HepG2 (cell line): Measurements from ENCODE around the gene PHTF2. TPM values are rescaled to one million over a fixed set of nuclear protein-coding genes. Genes with fewer than 3 reads are reported as not detected.

ENCODE experiments used
- ATAC-seq: fragments of 200-7000 bp; cut with Tn5 transposase; 3 replicates; pipeline ENCODE4 v1.9.1; 2020; ENCODE audit warnings: mild to moderate bottlenecking, moderate library complexity
- BruUV-seq: library from RNA; stranded (reverse); fragments of 400-500 nt; replicated peaks from 2 replicates; lab custom pipeline; 2021; lab: Mats Ljungman, UMichigan
- CTCF ChIA-PET: fragments of 300-600 bp; formaldehyde crosslinking; extraction: SDS; loops from one replicate; lab custom pipeline; 2021; ENCODE audit warnings: low total read pairs, inconsistent platforms, low intra/inter-chr PET ratio; lab: Yijun Ruan, JAX
- POLR2A ChIA-PET: fragments of 350-600 bp; sonication (Branson Sonifier 250); formaldehyde crosslinking; loops from one replicate; lab custom pipeline; 2020; ENCODE audit warnings: antibody characterized with exemption, inconsistent platforms; lab: Yijun Ruan, JAX
- DNase-seq: peaks from one replicate; pipeline ENCODE4 v3.0.0-alpha.2; 2015; ENCODE audit warnings: low spot score
- FAIRE-seq: peaks from 3 replicates; lab custom pipeline; 2011; peaks lifted over from hg19 to GRCh38; lab: Jason Lieb, UNC
- H2AFZ ChIP-seq: one replicate; pipeline ENCODE4 v1.6.1; 2011; ENCODE audit warnings: low read length, inconsistent platforms
- H3K27ac ChIP-seq: fragments of 300-600 bp; 3 replicates; pipeline ENCODE4 v1.8.0; 2011; ENCODE audit warnings: mixed run types, mild to moderate bottlenecking, mixed read lengths, low read length, inconsistent platforms; ENCODE audit not compliant: insufficient read depth; ENCODE audit errors: extremely low read length
- H3K27me3 ChIP-seq, 2 experiments: fragments of 200-600 bp in 1 of 2; 2 replicates in 1 of 2; 3 replicates in 1 of 2; pipeline versions ENCODE4 v1.6.0 to v1.8.0; 2011; ENCODE audit warnings: low read length in 2 of 2, mild to moderate bottlenecking in 2 of 2, moderate library complexity in 2 of 2, inconsistent platforms in 1 of 2; ENCODE audit not compliant: insufficient read depth in 2 of 2, control insufficient read depth in 1 of 2
- H3K36me3 ChIP-seq, 2 experiments: fragments of 200-600 bp in 1 of 2; replicated peaks in 1 of 2; 2 replicates in 1 of 2; 3 replicates in 1 of 2; pipeline versions ENCODE4 v1.5.1 to v1.8.0; 2011; ENCODE audit warnings: low read length in 2 of 2, inconsistent platforms in 1 of 2; ENCODE audit not compliant: insufficient read depth in 2 of 2, control insufficient read depth in 1 of 2
- H3K4me1 ChIP-seq: 2 replicates; pipeline ENCODE4 v1.5.1; 2012; ENCODE audit warnings: low read length, inconsistent platforms; ENCODE audit not compliant: insufficient read depth
- H3K4me2 ChIP-seq: 2 replicates; pipeline ENCODE4 v1.6.0; 2011; ENCODE audit warnings: low read depth, low read length, inconsistent platforms
- H3K4me3 ChIP-seq, 3 experiments: fragments of 200-600 bp in 1 of 3; sonication (generic), shearing (Covaris generic) in 1 of 3; replicated peaks in 1 of 3; 2 replicates each; pipeline ENCODE4 v1.5.1; 2011 to 2016; ENCODE audit warnings: low read length in 3 of 3, inconsistent platforms in 2 of 3, low read depth in 2 of 3, mild to moderate bottlenecking in 2 of 3, control low read depth in 1 of 3, mixed read lengths in 1 of 3; ENCODE audit not compliant: insufficient read depth in 1 of 3
- H3K79me2 ChIP-seq: one replicate; pipeline ENCODE4 v1.6.1; 2011; ENCODE audit warnings: low read length, inconsistent platforms; ENCODE audit not compliant: insufficient read depth
- H3K9ac ChIP-seq: 2 replicates; pipeline ENCODE4 v1.6.0; 2011; ENCODE audit warnings: mild to moderate bottlenecking, low read depth, low read length, inconsistent platforms; ENCODE audit not compliant: insufficient read depth
- H3K9me3 ChIP-seq: 2 replicates; pipeline ENCODE4 v1.5.1; 2012; ENCODE audit warnings: mild to moderate bottlenecking, low read length
- H4K20me1 ChIP-seq: 2 replicates; pipeline ENCODE4 v1.6.0; 2011; ENCODE audit warnings: inconsistent platforms, mild to moderate bottlenecking, low read length, moderate library complexity; ENCODE audit not compliant: insufficient read depth
- HMGA1 ChIP-seq: sonication (generic); formaldehyde crosslinking; conservative IDR thresholded peaks from 2 replicates; pipeline ENCODE4 v1.4.0; 2020; ENCODE audit warnings: missing genetic modification reagents
- SCMH1 ChIP-seq: sonication (generic); formaldehyde crosslinking; IDR thresholded peaks from 2 replicates; pipeline ENCODE4 v1.9.0; 2021; ENCODE audit warnings: missing genetic modification reagents, mild to moderate bottlenecking, borderline replicate concordance
- SNAI1 ChIP-seq: sonication (generic); formaldehyde crosslinking; IDR thresholded peaks from 2 replicates; pipeline ENCODE4 v1.5.0; 2020; ENCODE audit warnings: mild to moderate bottlenecking, missing genetic modification reagents, borderline replicate concordance
- SNAPC2 ChIP-seq: sonication (generic); formaldehyde crosslinking; IDR thresholded peaks from 2 replicates; pipeline ENCODE4 v1.8.1; 2022; ENCODE audit warnings: mild to moderate bottlenecking, missing genetic modification reagents
- TEF ChIP-seq: sonication (generic); formaldehyde crosslinking; IDR thresholded peaks from 2 replicates; pipeline ENCODE4 v1.5.0; 2020; ENCODE audit warnings: missing genetic modification reagents
- ZNF17 ChIP-seq: sonication (generic); formaldehyde crosslinking; IDR thresholded peaks from 2 replicates; pipeline ENCODE4 v1.5.0; 2020; ENCODE audit warnings: mild to moderate bottlenecking, missing genetic modification reagents
- WGBS: methylation state at CpG from one replicate; pipeline ENCODE4 v1.1.6; 2017; ENCODE audit warnings: low lambda C conversion rate; 5-methylcytosine and 5-hydroxymethylcytosine counted together
- in situ Hi-C: cut with HindIII; loops from 2 replicates; pipeline ENCODE4 v1.10.0; 2017; ENCODE audit warnings: low pct_unique_long_range_greater_than_20kb; ENCODE audit not compliant: extremely low pct_ligation_motif_present
- intact Hi-C: fragments of 100-400 bp; cut with micrococcal nuclease; formaldehyde crosslinking; loops from one replicate; pipeline ENCODE4 v1.10.0; 2022; ENCODE audit not compliant: unreplicated experiment
- polyA plus RNA-seq, 8 experiments: library from polyadenylated mRNA; depleted of rRNA in 3 of 8; stranded (reverse) in 7 of 8; unstranded in 1 of 8; fragments of >200 nt; fragmentation: Illumina TruSeq in 4 of 8; extraction: Trizol in 4 of 8; gene quantifications; 2 replicates each; pipeline versions ENCODE4 v1.2.1 to v1.2.3, GENCODE V29; 2011 to 2016; ENCODE audit warnings: low read depth in 4 of 8, missing spikeins in 1 of 8, mixed read lengths in 1 of 8; ENCODE audit not compliant: insufficient read depth in 1 of 8
- total RNA-seq, 5 experiments: library from RNA; depleted of rRNA; stranded (reverse); fragments of >200 nt; fragmentation: Illumina TruSeq; extraction: Trizol; gene quantifications; 2 replicates each; pipeline ENCODE4 v1.2.3, GENCODE V29; 2016; ENCODE audit warnings: low read depth in 1 of 5
- TF ChIP-seq, protein P1 (sequence below): sonication (generic); formaldehyde crosslinking; IDR thresholded peaks from 2 replicates; pipeline ENCODE4 v1.8.0; 2022; ENCODE audit warnings: low read depth, missing genetic modification reagents

The PHTF2 gene
- total and polyA plus RNA-seq, 2 of the 13 experiments (the other 11 are each of a cell fraction or from before 2014, with no cell fraction given): 7.4 to 10.2 TPM

DNA sequence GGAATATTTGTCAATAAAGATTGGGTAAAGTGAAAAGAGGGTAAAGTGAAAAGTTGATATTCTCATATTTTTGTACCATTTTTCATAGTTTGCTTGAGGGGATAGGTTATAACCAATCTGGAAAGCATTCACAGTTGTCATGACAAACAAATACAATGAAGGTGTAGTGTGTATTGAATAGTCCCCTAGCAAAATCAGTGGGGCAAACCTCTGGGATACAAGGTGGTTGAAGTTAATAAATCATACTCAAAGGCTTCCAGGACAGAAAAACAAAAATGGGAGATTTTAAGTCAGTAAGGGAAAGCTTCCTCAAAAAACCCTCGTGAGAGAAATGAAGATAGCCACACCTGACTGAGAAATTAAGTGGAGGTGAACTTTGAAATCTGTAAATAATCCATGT, 39.4 kb downstream of the PHTF2 start:
- ChIA-PET CTCF (no interaction called here), POLR2A (no interaction called here)
- no peak for FAIRE-seq
- H3K79me2 ChIP-seq: no peaks in the 10 kb centered on the region
- H3K9ac ChIP-seq: no peak overlapping the region
- intact Hi-C loops (no loop called here), in situ Hi-C loops (no loop called here)
- TF ChIP-seq SNAPC2: no peak
- TF ChIP-seq SNAI1 (CRISPR knock-in tag): no peak
- TF ChIP-seq TEF (CRISPR knock-in tag): no peak
- no peak for TF ChIP-seq HMGA1 (CRISPR knock-in tag)
- no peak for TF ChIP-seq SCMH1 (CRISPR knock-in tag)
- TF ChIP-seq ZNF17 (CRISPR knock-in tag): no peak
- TF ChIP-seq, protein P1, sequence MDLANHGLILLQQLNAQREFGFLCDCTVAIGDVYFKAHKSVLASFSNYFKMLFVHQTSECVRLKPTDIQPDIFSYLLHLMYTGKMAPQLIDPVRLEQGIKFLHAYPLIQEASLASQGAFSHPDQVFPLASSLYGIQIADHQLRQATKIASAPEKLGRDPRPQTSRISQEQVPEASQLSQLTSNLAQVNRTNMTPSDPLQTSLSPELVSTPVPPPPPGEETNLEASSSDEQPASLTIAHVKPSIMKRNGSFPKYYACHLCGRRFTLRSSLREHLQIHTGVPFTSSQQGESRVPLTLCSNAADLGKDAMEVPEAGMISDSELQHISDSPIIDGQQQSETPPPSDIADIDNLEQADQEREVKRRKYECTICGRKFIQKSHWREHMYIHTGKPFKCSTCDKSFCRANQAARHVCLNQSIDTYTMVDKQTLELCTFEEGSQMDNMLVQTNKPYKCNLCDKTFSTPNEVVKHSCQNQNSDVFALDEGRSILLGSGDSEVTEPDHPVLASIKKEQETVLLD (CRISPR knock-in tag): no peak
- H3K9me3 ChIP-seq: no peaks in the 10 kb centered on the region
- no peak for ATAC-seq
- no peak overlapping the region for H2AFZ ChIP-seq
- no peak overlapping the region for H3K4me2 ChIP-seq
- no peak for DNase-seq
- no peaks in the 10 kb centered on the region for H3K36me3 ChIP-seq
- no peaks in the 10 kb centered on the region for H4K20me1 ChIP-seq
- no peak overlapping the region for H3K27ac ChIP-seq
- no peak overlapping the region for H3K4me3 ChIP-seq
- WGBS: 86% methylated on average over 1 of the region's 1 CpG
- no peaks in the 10 kb centered on the region for H3K27me3 ChIP-seq
- no TSS peak for BruUV-seq
- H3K4me1 ChIP-seq: peaks cover 11% of the 10 kb centered on the region
